H1 (cell line): ENCODE results near the gene TCEA2. TPM values are rescaled to one million over a fixed set of nuclear protein-coding genes. Genes with fewer than 3 reads are reported as not detected.

ENCODE experiments used
- CTCF ChIA-PET: fragments of 300-600 bp; sonication (Branson Sonifier 250); formaldehyde crosslinking; loops from one replicate; lab custom pipeline; 2021; ENCODE audit not compliant: partially characterized antibody; lab: Charles Lee
- POLR2A ChIA-PET: fragments of 300-600 bp; sonication (Branson Sonifier 250); formaldehyde crosslinking; loops from one replicate; lab custom pipeline; 2021; ENCODE audit warnings: inconsistent platforms; ENCODE audit not compliant: partially characterized antibody; lab: Charles Lee
- DNase-seq, 2 experiments: peaks; one replicate each; pipeline versions ENCODE4 v3.0.0 to v3.0.0-alpha.2; 2010 to 2022; ENCODE audit warnings: low spot score in 2 of 2, low read depth in 1 of 2, mixed read lengths in 1 of 2
- FAIRE-seq: peaks from 2 replicates; lab custom pipeline; 2011; peaks lifted over from hg19 to GRCh38; lab: Jason Lieb, UNC
- H2AFZ ChIP-seq: 2 replicates; pipeline ENCODE4 v1.8.1; 2012; ENCODE audit warnings: low read length, inconsistent platforms
- H2AK5ac ChIP-seq: 2 replicates; pipeline ENCODE4 v1.6.1; 2013; ENCODE audit warnings: low read depth, low read length
- H2BK120ac ChIP-seq: replicated peaks from 2 replicates; pipeline ENCODE3; 2013; ENCODE audit warnings: low read depth, low read length, inconsistent platforms
- H2BK12ac ChIP-seq: 2 replicates; pipeline ENCODE4 v1.6.1; 2013; ENCODE audit warnings: low read depth, low read length
- H2BK15ac ChIP-seq: 2 replicates; pipeline ENCODE4 v1.6.1; 2013; ENCODE audit warnings: low read length
- H2BK20ac ChIP-seq: 2 replicates; pipeline ENCODE4 v1.6.1; 2013; ENCODE audit warnings: low read length
- H2BK5ac ChIP-seq: 2 replicates; pipeline ENCODE4 v1.6.1; 2013; ENCODE audit warnings: low read depth, low read length
- H3K14ac ChIP-seq: 2 replicates; pipeline ENCODE4 v1.6.1; 2013; ENCODE audit warnings: inconsistent platforms; ENCODE audit not compliant: insufficient read length
- H3K18ac ChIP-seq: 2 replicates; pipeline ENCODE4 v1.6.1; 2013; ENCODE audit warnings: low read length; ENCODE audit errors: extremely low read depth
- H3K23ac ChIP-seq: 2 replicates; pipeline ENCODE4 v1.6.1; 2013; ENCODE audit warnings: inconsistent platforms; ENCODE audit not compliant: insufficient read length
- H3K23me2 ChIP-seq: 2 replicates; pipeline ENCODE4 v1.6.1; 2013; ENCODE audit warnings: low read depth, low read length
- H3K27ac ChIP-seq: 2 replicates; pipeline ENCODE4 v1.6.1; 2011; ENCODE audit warnings: low read depth, low read length, inconsistent platforms
- H3K27me3 ChIP-seq, 4 experiments: replicated peaks in 1 of 4; 1 replicate in 1 of 4; 2 replicates in 3 of 4; pipeline versions ENCODE4 v1.6.1 to v1.8.1; 2011 to 2013; ENCODE audit warnings: low read length in 3 of 4, mild to moderate bottlenecking in 3 of 4, inconsistent platforms in 2 of 4, mixed read lengths in 2 of 4, moderate library complexity in 1 of 4; ENCODE audit not compliant: control insufficient read depth in 3 of 4, insufficient read depth in 3 of 4; ENCODE audit errors: extremely low read depth in 1 of 4
- H3K36me3 ChIP-seq, 4 experiments: 2 replicates each; pipeline versions ENCODE4 v1.6.1 to v1.8.1; 2011 to 2013; ENCODE audit warnings: mild to moderate bottlenecking in 4 of 4, low read length in 3 of 4, moderate library complexity in 2 of 4, control low read depth in 1 of 4, inconsistent platforms in 1 of 4; ENCODE audit not compliant: insufficient read depth in 4 of 4, control insufficient read depth in 2 of 4
- H3K4ac ChIP-seq: replicated peaks from 2 replicates; pipeline ENCODE3; 2013; ENCODE audit warnings: low read length, low read depth, mixed read lengths, inconsistent platforms; ENCODE audit not compliant: insufficient read length
- H3K4me1 ChIP-seq, 4 experiments: replicated peaks in 1 of 4; 1 replicate in 1 of 4; 2 replicates in 3 of 4; pipeline versions ENCODE4 v1.6.1 to v1.8.1; 2011 to 2013; ENCODE audit warnings: low read length in 3 of 4, inconsistent platforms in 2 of 4, mixed read lengths in 1 of 4; ENCODE audit not compliant: insufficient read depth in 4 of 4, control insufficient read depth in 3 of 4
- H3K4me2 ChIP-seq, 2 experiments: 2 replicates each; pipeline versions ENCODE4 v1.6.1 to v1.8.1; 2011 to 2013; ENCODE audit warnings: low read depth in 2 of 2, low read length in 2 of 2, control low read depth in 1 of 2, inconsistent platforms in 1 of 2, mild to moderate bottlenecking in 1 of 2; ENCODE audit not compliant: insufficient read depth in 1 of 2
- H3K4me3 ChIP-seq, 4 experiments: fragments of 200-600, 300-600 bp in 1 of 4; sonication (generic), shearing (Covaris generic), sonication (Bioruptor Twin) in 1 of 4; 2 replicates each; pipeline versions ENCODE4 v1.5.1 to v1.8.1; 2011 to 2016; ENCODE audit warnings: low read length in 4 of 4, low read depth in 3 of 4, control low read depth in 2 of 4, inconsistent platforms in 2 of 4, mild to moderate bottlenecking in 2 of 4, mixed read lengths in 1 of 4, moderate library complexity in 1 of 4; ENCODE audit not compliant: insufficient read depth in 2 of 4; ENCODE audit errors: extremely low read depth in 1 of 4
- H3K56ac ChIP-seq: replicated peaks from 2 replicates; pipeline ENCODE3; 2013; ENCODE audit warnings: low read depth, mild to moderate bottlenecking, mixed read lengths, low read length, inconsistent platforms; ENCODE audit not compliant: insufficient read length
- H3K79me1 ChIP-seq: 2 replicates; pipeline ENCODE4 v1.6.1; 2013; ENCODE audit warnings: low read depth, low read length, control low read depth
- H3K79me2 ChIP-seq, 2 experiments: 2 replicates each; pipeline versions ENCODE4 v1.6.1 to v1.8.1; 2012 to 2013; ENCODE audit warnings: low read length in 2 of 2, mild to moderate bottlenecking in 2 of 2, inconsistent platforms in 1 of 2; ENCODE audit not compliant: insufficient read depth in 2 of 2, control insufficient read depth in 1 of 2
- H3K9ac ChIP-seq, 4 experiments: replicated peaks in 1 of 4; 1 replicate in 1 of 4; 2 replicates in 3 of 4; pipeline versions ENCODE4 v1.6.1 to v1.8.1; 2011 to 2013; ENCODE audit warnings: low read depth in 3 of 4, low read length in 3 of 4, control low read depth in 2 of 4, mild to moderate bottlenecking in 2 of 4, moderate library complexity in 2 of 4, inconsistent platforms in 1 of 4; ENCODE audit errors: extremely low read depth in 1 of 4
- H3K9me3 ChIP-seq, 2 experiments: 2 replicates each; pipeline versions ENCODE4 v1.6.1 to v1.8.1; 2012 to 2013; ENCODE audit warnings: mild to moderate bottlenecking in 2 of 2, moderate library complexity in 2 of 2, control low read depth in 1 of 2, inconsistent platforms in 1 of 2, low read depth in 1 of 2, low read length in 1 of 2, mixed read lengths in 1 of 2; ENCODE audit not compliant: insufficient read depth in 2 of 2
- H4K20me1 ChIP-seq, 2 experiments: replicated peaks in 1 of 2; 2 replicates each; pipeline versions ENCODE3 to v1.8.1; 2011 to 2013; ENCODE audit warnings: inconsistent platforms in 2 of 2, low read length in 2 of 2, mild to moderate bottlenecking in 1 of 2; ENCODE audit not compliant: insufficient read depth in 2 of 2, control insufficient read depth in 1 of 2
- H4K5ac ChIP-seq: 2 replicates; pipeline ENCODE4 v1.6.1; 2013; ENCODE audit warnings: low read length, low read depth, mixed read lengths, inconsistent platforms; ENCODE audit not compliant: insufficient read length
- H4K8ac ChIP-seq: 2 replicates; pipeline ENCODE4 v1.8.0; 2013; ENCODE audit warnings: mild to moderate bottlenecking, moderate library complexity, low read length, inconsistent platforms; ENCODE audit not compliant: insufficient read depth; ENCODE audit errors: extremely low read depth
- H4K91ac ChIP-seq: replicated peaks from 2 replicates; pipeline ENCODE3; 2013; ENCODE audit warnings: low read length, mixed read lengths, inconsistent platforms; ENCODE audit not compliant: insufficient read length
- ASH2L ChIP-seq: fragments of 200-600, 300-600 bp; sonication (generic); IDR thresholded peaks from one replicate; pipeline ENCODE4 v1.7.1; 2017; ENCODE audit warnings: low read length
- CBX5 ChIP-seq: fragments of 300-800, 300-1000 bp; sonication (generic); IDR thresholded peaks from 2 replicates; pipeline ENCODE4 v1.7.1; 2016; ENCODE audit warnings: antibody characterized with exemption, low read length, low read depth
- CBX8 ChIP-seq: fragments of 300-800, 300-1000 bp; sonication (generic); IDR thresholded peaks from 2 replicates; pipeline ENCODE4 v1.7.1; 2016; ENCODE audit warnings: low read depth, low read length, borderline replicate concordance
- CEBPB ChIP-seq: IDR thresholded peaks from 2 replicates; pipeline ENCODE4 v1.6.1; 2012; ENCODE audit warnings: low read depth, low read length
- EZH2 ChIP-seq: fragments of 200-600 bp; sonication (generic); IDR thresholded peaks from 2 replicates; pipeline ENCODE4 v1.7.1; 2012; ENCODE audit warnings: low read depth, mild to moderate bottlenecking, moderate library complexity, low read length, inconsistent platforms; ENCODE audit not compliant: severe bottlenecking
- MAFK ChIP-seq: IDR thresholded peaks from 2 replicates; pipeline ENCODE4 v1.6.1; 2012; ENCODE audit warnings: low read depth, mild to moderate bottlenecking, improper control_type of control experiment, low read length
- POU5F1 ChIP-seq: IDR thresholded peaks from 2 replicates; pipeline ENCODE4 v1.6.1; 2011; ENCODE audit warnings: low read depth, mild to moderate bottlenecking, low read length, moderate library complexity
- RBBP5 ChIP-seq: IDR thresholded peaks from 2 replicates; pipeline ENCODE4 v1.7.1; 2012; ENCODE audit warnings: low read depth, mild to moderate bottlenecking, inconsistent platforms, low read length, moderate library complexity, borderline replicate concordance
- SAP30 ChIP-seq: fragments of 300-600 bp; sonication (generic); IDR thresholded peaks from 2 replicates; pipeline ENCODE4 v1.7.1; 2012; ENCODE audit warnings: low read length, moderate library complexity, mild to moderate bottlenecking, inconsistent platforms; ENCODE audit not compliant: insufficient read depth, insufficient replicate concordance
- SIRT6 ChIP-seq: IDR thresholded peaks from one replicate; pipeline ENCODE4 v1.7.1; 2012; ENCODE audit warnings: low read length, inconsistent platforms
- WGBS, 2 experiments: shearing (Covaris generic) in 1 of 2; methylation state at CpG; one replicate each; pipeline versions ENCODE4 v1.1.6 to v1.1.7; 2013 to 2015; ENCODE audit warnings: low lambda C conversion rate in 2 of 2, mixed read lengths in 2 of 2, inconsistent platforms in 1 of 2, low coverage in 1 of 2, missing lambda C conversion rate in 1 of 2; ENCODE audit not compliant: insufficient replicate concordance in 2 of 2, insufficient coverage in 1 of 2, insufficient read length in 1 of 2; ENCODE audit errors: extremely low coverage in 1 of 2, missing lambda C conversion rate in 1 of 2; 5-methylcytosine and 5-hydroxymethylcytosine counted together
- polyA plus RNA-seq, 7 experiments: library from polyadenylated mRNA; depleted of rRNA in 3 of 7; stranded (reverse) in 5 of 7; unstranded in 2 of 7; fragments of >200 nt in 5 of 7; fragments of 200-250 nt in 2 of 7; gene quantifications; 1 replicate in 5 of 7; 2 replicates in 1 of 7; 4 replicates in 1 of 7; pipeline versions ENCODE4 v1.2.1 to v1.2.3, GENCODE V29; 2011 to 2013; ENCODE audit warnings: missing spikeins in 2 of 7, mixed read lengths in 2 of 7
- total RNA-seq: library from RNA; stranded (reverse); fragmentation: NEBNext Ultra II Directional; extraction: Animal tissue kit (Norgen Biotek cat#: 25700); gene quantifications from 2 replicates; pipeline ENCODE4 v1.2.1, GENCODE V29; 2021

The TCEA2 gene
- total and polyA plus RNA-seq, 2 of the 8 experiments (the other 6 are each of a cell fraction or from before 2014, with no cell fraction given) = 41.4 to 42.3 TPM

GRCh38 chr20:64100946-64101688 is 38.1 kb downstream of the TCEA2 start:
- H3K79me1 ChIP-seq = no peaks in the 10 kb centered on the region; the same call in 1 of the 2 replicates
- no peak overlapping the region for H3K14ac ChIP-seq
- no peak overlapping the region for H3K9ac ChIP-seq
- H3K4me3 ChIP-seq = no peak overlapping the region
- no peak overlapping the region for H3K56ac ChIP-seq
- H2BK120ac ChIP-seq = no peak overlapping the region
- H3K36me3 ChIP-seq = no peaks in the 10 kb centered on the region
- peaks cover 7% of the 10 kb centered on the region; the same call in 1 of the 2 replicates for H3K23me2 ChIP-seq
- H2AK5ac ChIP-seq = no peak overlapping the region
- no peak overlapping the region for H2BK12ac ChIP-seq
- H3K23ac ChIP-seq = no peak overlapping the region
- no peak overlapping the region for H2BK15ac ChIP-seq
- no peak overlapping the region for H3K27ac ChIP-seq
- H3K4me2 ChIP-seq = 0 out of 4 replicates have a peak overlapping the region, but pooled peaks of 1 of the 2 experiments have one; percentile 48
- no peak overlapping the region for H4K5ac ChIP-seq
- no peaks in the 10 kb centered on the region for H3K9me3 ChIP-seq
- H2BK5ac ChIP-seq = no peak overlapping the region
- H3K27me3 ChIP-seq = peaks cover 2 to 26% (median 21%) of the 10 kb centered on the region in 4 experiments
- H2AFZ ChIP-seq = no peak overlapping the region
- H3K79me2 ChIP-seq = no peaks in the 10 kb centered on the region
- no peak for DNase-seq
- H3K4me1 ChIP-seq = peaks cover 0 to 8% (median 3%) of the 10 kb centered on the region in 4 experiments; a peak in 3 of 7 replicates
- ChIA-PET CTCF (interaction anchor here (0.6 to 5.0 kb wide), 21 partner anchors 9 to 301 kb away, joined by 3 to 41 read pairs (median 5); partner anchors contain the start of genes LKAAEAR1, OPRL1, PRPF6 and RGS19), POLR2A (no interaction called here)
- no peak overlapping the region for H4K91ac ChIP-seq
- H3K18ac ChIP-seq = no peak overlapping the region
- no peak overlapping the region for H4K8ac ChIP-seq
- H2BK20ac ChIP-seq = no peak overlapping the region
- no peak overlapping the region for H3K4ac ChIP-seq
- no peak for FAIRE-seq
- peaks cover 0 to 4% of the 10 kb centered on the region in 2 experiments for H4K20me1 ChIP-seq
- 90% methylated on average over 9 of the region's 9 CpGs; no CpG with 5 or more reads in 1 of the 2 experiments for WGBS, 2 experiments
- no peak for TF ChIP-seq CBX5
- TF ChIP-seq SAP30 = no peak
- no peak for TF ChIP-seq CEBPB
- no peak for TF ChIP-seq EZH2
- no peak for TF ChIP-seq ASH2L
- no peak for TF ChIP-seq CBX8
- TF ChIP-seq SIRT6 = no peak
- TF ChIP-seq RBBP5 = no peak
- TF ChIP-seq POU5F1 = no peak
- TF ChIP-seq MAFK = no peak
